Activated naive CD8-positive, alpha-beta T cell treated with anti-CD3 and anti-CD28 coated beads, Interleukin-2, amount 50 U/mL, for 24 hours (primary cell): Measurements from ENCODE around the gene APBA2.
A peak's percentile ranks its signal among the peaks of the same experiment; 100 is the strongest.
"Not testable (repeated sequence)": the region's sequence is repeated elsewhere in the genome, so short reads cannot be mapped to it uniquely, and the experiment has no call there.

ENCODE experiments used
- ATAC-seq: fragments of 150-1000 bp; cut with Tn5 transposase; one replicate; pipeline ENCODE4 v1.10.0; 2021
- DNase-seq: peaks from one replicate; pipeline ENCODE4 v3.0.0; 2021
- H3K27ac Mint-ChIP-seq: one replicate; pipeline ENCODE4 v1.8.0; 2021; ENCODE audit warnings: mild to moderate bottlenecking, mixed read lengths
- H3K27me3 Mint-ChIP-seq: one replicate; pipeline ENCODE4 v1.8.0; 2021; ENCODE audit warnings: mixed read lengths
- H3K36me3 Mint-ChIP-seq: one replicate; pipeline ENCODE4 v1.8.0; 2021; ENCODE audit warnings: low read depth, mixed read lengths
- H3K4me1 Mint-ChIP-seq: one replicate; pipeline ENCODE4 v1.8.0; 2021; ENCODE audit warnings: mixed read lengths
- H3K4me3 Mint-ChIP-seq: one replicate; pipeline ENCODE4 v1.8.0; 2021; ENCODE audit warnings: mild to moderate bottlenecking, moderate library complexity, mixed read lengths
- H3K9me3 Mint-ChIP-seq: one replicate; pipeline ENCODE4 v1.8.0; 2021; ENCODE audit warnings: mixed read lengths

APBA2 gene

GRCh38 chr15:29024662-29025061 is 138.9 kb downstream of the APBA2 start:
- no peak for ATAC-seq

GRCh38 chr15:29025411-29025810 is 139.6 kb downstream of the APBA2 start:
- not testable (repeated sequence) for H3K4me1 Mint-ChIP-seq, DNase-seq, ATAC-seq, H3K4me3 Mint-ChIP-seq, H3K27me3 Mint-ChIP-seq, H3K27ac Mint-ChIP-seq, H3K9me3 Mint-ChIP-seq, H3K36me3 Mint-ChIP-seq

More at GRCh38 chr15:29024662-29025061, 138.9 kb downstream of the APBA2 start:
- Mint-ChIP-seq H3K27ac (no peak overlapping the region), H3K36me3 (peaks cover 3% of the 10 kb centered on the region), H3K4me1 (peaks cover 9% of the 10 kb centered on the region), H3K27me3 (no peaks in the 10 kb centered on the region), H3K9me3 (no peaks in the 10 kb centered on the region), H3K4me3 (no peak overlapping the region)
- no peak for DNase-seq

- not testable (repeated sequence) for DNase-seq, H3K27ac Mint-ChIP-seq, H3K27me3 Mint-ChIP-seq, H3K4me3 Mint-ChIP-seq, H3K9me3 Mint-ChIP-seq, ATAC-seq
- peaks cover 14% of the 10 kb centered on the region for H3K36me3 Mint-ChIP-seq
- peaks cover 29% of the 10 kb centered on the region for H3K4me1 Mint-ChIP-seq
Measured at GRCh38 chr15:29028158-29028557, 142.4 kb downstream of the APBA2 start.

GRCh38 chr15:29029651-29030195 is 143.9 kb downstream of the APBA2 start:
- ATAC-seq (no peak), DNase-seq (no peak)
- H3K4me1 Mint-ChIP-seq, result peaks cover 40% of the 10 kb centered on the region
- no peak overlapping the region for H3K27ac Mint-ChIP-seq
- H3K9me3 Mint-ChIP-seq, result peaks cover 7% of the 10 kb centered on the region
- H3K36me3 Mint-ChIP-seq, result peaks cover 14% of the 10 kb centered on the region
- no peaks in the 10 kb centered on the region for H3K27me3 Mint-ChIP-seq
- no peak overlapping the region for H3K4me3 Mint-ChIP-seq

GRCh38 chr15:29031502-29032228 is 145.9 kb downstream of the APBA2 start:
- DNase-seq, result no peak

GRCh38 chr15:29032229-29032625 is 146.5 kb downstream of the APBA2 start:
- peaks cover 7% of the 10 kb centered on the region for H3K9me3 Mint-ChIP-seq
- no peaks in the 10 kb centered on the region for H3K27me3 Mint-ChIP-seq
- no peak overlapping the region for H3K27ac Mint-ChIP-seq
- ATAC-seq, result no peak
- H3K36me3 Mint-ChIP-seq, result peaks cover 14% of the 10 kb centered on the region
- DNase-seq, result no peak
- H3K4me1 Mint-ChIP-seq, result peaks cover 49% of the 10 kb centered on the region
- H3K4me3 Mint-ChIP-seq, result no peak overlapping the region

More at GRCh38 chr15:29031502-29032228, 145.9 kb downstream of the APBA2 start:
- Mint-ChIP-seq H3K27me3 (no peaks in the 10 kb centered on the region), H3K9me3 (peaks cover 7% of the 10 kb centered on the region), H3K27ac (peak overlapping the region; percentile 64), H3K36me3 (peaks cover 14% of the 10 kb centered on the region), H3K4me1 (peaks cover 46% of the 10 kb centered on the region), H3K4me3 (no peak overlapping the region)
- peak; percentile 78 for ATAC-seq

GRCh38 chr15:29032751-29033150 is 147.0 kb downstream of the APBA2 start:
- Mint-ChIP-seq H3K36me3 (peaks cover 14% of the 10 kb centered on the region), H3K4me1 (peaks cover 54% of the 10 kb centered on the region), H3K27ac (no peak overlapping the region), H3K4me3 (no peak overlapping the region), H3K27me3 (no peaks in the 10 kb centered on the region), H3K9me3 (peaks cover 7% of the 10 kb centered on the region)
- no peak for DNase-seq
- ATAC-seq, result no peak

GRCh38 chr15:29034151-29034550 is 148.4 kb downstream of the APBA2 start:
- H3K36me3 Mint-ChIP-seq, result peaks cover 11% of the 10 kb centered on the region
- no peak for ATAC-seq
- H3K4me1 Mint-ChIP-seq, result peaks cover 68% of the 10 kb centered on the region
- no peak overlapping the region for H3K4me3 Mint-ChIP-seq
- no peak for DNase-seq
- no peaks in the 10 kb centered on the region for H3K27me3 Mint-ChIP-seq
- H3K27ac Mint-ChIP-seq, result no peak overlapping the region
- H3K9me3 Mint-ChIP-seq, result peaks cover 7% of the 10 kb centered on the region

- Mint-ChIP-seq H3K4me3 (no peak overlapping the region), H3K9me3 (peaks cover 7% of the 10 kb centered on the region), H3K27ac (no peak overlapping the region), H3K27me3 (no peaks in the 10 kb centered on the region), H3K4me1 (peaks cover 70% of the 10 kb centered on the region), H3K36me3 (peaks cover 11% of the 10 kb centered on the region)
- DNase-seq, result no peak
- no peak for ATAC-seq
Measured at GRCh38 chr15:29034593-29035335, 149.0 kb downstream of the APBA2 start.

- no peak overlapping the region for H3K27ac Mint-ChIP-seq
- H3K36me3 Mint-ChIP-seq, result peaks cover 9% of the 10 kb centered on the region
- H3K4me1 Mint-ChIP-seq, result peaks cover 76% of the 10 kb centered on the region
- H3K27me3 Mint-ChIP-seq, result no peaks in the 10 kb centered on the region
- no peak overlapping the region for H3K4me3 Mint-ChIP-seq
- no peak for DNase-seq
- no peak for ATAC-seq
- peaks cover 4% of the 10 kb centered on the region for H3K9me3 Mint-ChIP-seq
Measured at GRCh38 chr15:29035336-29036285, 149.8 kb downstream of the APBA2 start.

GRCh38 chr15:29037997-29038705 is 152.4 kb downstream of the APBA2 start:
- Mint-ChIP-seq H3K4me3 (no peak overlapping the region), H3K9me3 (no peaks in the 10 kb centered on the region), H3K36me3 (no peaks in the 10 kb centered on the region), H3K27me3 (no peaks in the 10 kb centered on the region), H3K4me1 (peaks cover 67% of the 10 kb centered on the region), H3K27ac (no peak overlapping the region)
- no peak for ATAC-seq
- no peak for DNase-seq

- peak; percentile 35 for DNase-seq
- Mint-ChIP-seq H3K4me3 (peak overlapping the region; percentile 61), H3K27ac (peak overlapping the region; percentile 69), H3K27me3 (no peaks in the 10 kb centered on the region), H3K4me1 (peaks cover 65% of the 10 kb centered on the region), H3K9me3 (no peaks in the 10 kb centered on the region), H3K36me3 (no peaks in the 10 kb centered on the region)
- peak; percentile 81 for ATAC-seq
Measured at GRCh38 chr15:29039466-29040369, 153.9 kb downstream of the APBA2 start.

GRCh38 chr15:29040370-29040751 is 154.6 kb downstream of the APBA2 start:
- DNase-seq (no peak), ATAC-seq (no peak)
- Mint-ChIP-seq H3K27me3 (no peaks in the 10 kb centered on the region), H3K27ac (no peak overlapping the region), H3K36me3 (no peaks in the 10 kb centered on the region), H3K9me3 (no peaks in the 10 kb centered on the region), H3K4me1 (peaks cover 67% of the 10 kb centered on the region), H3K4me3 (peak overlapping the region; percentile 61)
